ENCODE measurements around the gene MS4A10.

GRCh38 chr11:60785136-60785535, at the start of gene MS4A10:
- TF ChIP-seq, protein P1, sequence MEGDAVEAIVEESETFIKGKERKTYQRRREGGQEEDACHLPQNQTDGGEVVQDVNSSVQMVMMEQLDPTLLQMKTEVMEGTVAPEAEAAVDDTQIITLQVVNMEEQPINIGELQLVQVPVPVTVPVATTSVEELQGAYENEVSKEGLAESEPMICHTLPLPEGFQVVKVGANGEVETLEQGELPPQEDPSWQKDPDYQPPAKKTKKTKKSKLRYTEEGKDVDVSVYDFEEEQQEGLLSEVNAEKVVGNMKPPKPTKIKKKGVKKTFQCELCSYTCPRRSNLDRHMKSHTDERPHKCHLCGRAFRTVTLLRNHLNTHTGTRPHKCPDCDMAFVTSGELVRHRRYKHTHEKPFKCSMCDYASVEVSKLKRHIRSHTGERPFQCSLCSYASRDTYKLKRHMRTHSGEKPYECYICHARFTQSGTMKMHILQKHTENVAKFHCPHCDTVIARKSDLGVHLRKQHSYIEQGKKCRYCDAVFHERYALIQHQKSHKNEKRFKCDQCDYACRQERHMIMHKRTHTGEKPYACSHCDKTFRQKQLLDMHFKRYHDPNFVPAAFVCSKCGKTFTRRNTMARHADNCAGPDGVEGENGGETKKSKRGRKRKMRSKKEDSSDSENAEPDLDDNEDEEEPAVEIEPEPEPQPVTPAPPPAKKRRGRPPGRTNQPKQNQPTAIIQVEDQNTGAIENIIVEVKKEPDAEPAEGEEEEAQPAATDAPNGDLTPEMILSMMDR (IDR thresholded peaks at IDR 0.05), result no peak
- TF ChIP-seq POLR2A (IDR thresholded peaks at IDR 0.05), result no peak

Measured in body of pancreas (tissue), 4 donors.